PFSK-1 (cell line): ENCODE measurements around the gene FUCA1.

Source experiments
- FOXP2 ChIP-seq: optimal IDR thresholded peaks from 2 replicates; pipeline ENCODE3; 2011; ENCODE audit warnings: borderline replicate concordance, control low read depth, inconsistent platforms; ENCODE audit not compliant: insufficient read depth; ENCODE audit errors: extremely low read length, extremely low read depth
- POLR2AphosphoS5 ChIP-seq: IDR thresholded peaks from 2 replicates; pipeline ENCODE4 v1.6.1; 2012; ENCODE audit warnings: low read depth, mild to moderate bottlenecking, control low read depth, low read length, moderate library complexity
- REST ChIP-seq, 2 experiments: IDR thresholded peaks; 2 replicates each; pipeline versions ENCODE4 v1.6.1 to v1.8.0; 2011 to 2012; ENCODE audit warnings: low read depth in 2 of 2, low read length in 2 of 2, control low read depth in 1 of 2, inconsistent platforms in 1 of 2, mild to moderate bottlenecking in 1 of 2, moderate library complexity in 1 of 2; ENCODE audit not compliant: insufficient read depth in 1 of 2
- SIN3A ChIP-seq: IDR thresholded peaks from 2 replicates; pipeline ENCODE4 v1.6.1; 2012; ENCODE audit warnings: mild to moderate bottlenecking, low read length, moderate library complexity, borderline replicate concordance; ENCODE audit not compliant: insufficient read depth
- TAF1 ChIP-seq: IDR thresholded peaks from 2 replicates; pipeline ENCODE4 v1.6.1; 2012; ENCODE audit warnings: low read length, control low read depth, borderline replicate concordance; ENCODE audit not compliant: insufficient read depth

Gene FUCA1

GRCh38 chr1:23909412-23909811, 41.3 kb upstream of the FUCA1 start:
- TF ChIP-seq TAF1: no peak
- no peak for TF ChIP-seq REST (IDR thresholded peaks at IDR 0.05; ENCODE audit: insufficient read depth in 1 of 2, low read depth in 2 of 2, low read length in 2 of 2)

GRCh38 chr1:23908453-23909341, 40.6 kb upstream of the FUCA1 start:
- TF ChIP-seq SIN3A (no peak), POLR2AphosphoS5 (no peak), TAF1 (no peak), FOXP2 (no peak), REST (IDR thresholded peaks at IDR 0.05; ENCODE audit: insufficient read depth in 1 of 2, low read depth in 2 of 2, low read length in 2 of 2) (no peak)

- TF ChIP-seq FOXP2: no peak
- no peak for TF ChIP-seq POLR2AphosphoS5
- TF ChIP-seq REST (IDR thresholded peaks at IDR 0.05; ENCODE audit: insufficient read depth in 1 of 2, low read depth in 2 of 2, low read length in 2 of 2): no peak
- TF ChIP-seq SIN3A: no peak
- no peak for TF ChIP-seq TAF1
These were observed 38.6 kb upstream of the FUCA1 start for GRCh38 chr1:23906731-23907130.

- no peak for TF ChIP-seq POLR2AphosphoS5
- no peak for TF ChIP-seq TAF1
- no peak for TF ChIP-seq REST (IDR thresholded peaks at IDR 0.05; ENCODE audit: insufficient read depth in 1 of 2, low read depth in 2 of 2, low read length in 2 of 2)
- no peak for TF ChIP-seq SIN3A
- no peak for TF ChIP-seq FOXP2
These were observed 37.5 kb upstream of the FUCA1 start for GRCh38 chr1:23905461-23906025.
